Measurements from ENCODE around the gene GFOD2. TPM values are rescaled to one million over a fixed set of nuclear protein-coding genes. Genes with fewer than 3 reads are reported as not detected.

The GFOD2 gene
- total and polyA plus RNA-seq, 2 of the 13 experiments (the other 11 are each of a cell fraction or from before 2014, with no cell fraction given) = 11.1 to 17.2 TPM

- TF ChIP-seq ZNF704 (CRISPR knock-in tag; IDR thresholded peaks at IDR 0.05; ENCODE audit: borderline replicate concordance) (no peak), HNF4A (CRISPR knock-in tag; IDR thresholded peaks at IDR 0.05) (no peak), ZNF207 (IDR thresholded peaks at IDR 0.05; ENCODE audit: borderline replicate concordance) (no peak), KMT2A (CRISPR knock-in tag; IDR thresholded peaks at IDR 0.05) (no peak), ZNF34 (CRISPR knock-in tag; IDR thresholded peaks at IDR 0.05; ENCODE audit: borderline replicate concordance) (no peak), RARG (CRISPR knock-in tag; IDR thresholded peaks at IDR 0.05; ENCODE audit: low read depth) (no peak), THAP11 (CRISPR knock-in tag; IDR thresholded peaks at IDR 0.05) (no peak), DMAP1 (CRISPR knock-in tag; IDR thresholded peaks at IDR 0.05) (no peak)
Observed at GRCh38 chr16:67657751-67658518, 61.2 kb downstream of the GFOD2 start (continued).

GRCh38 chr16:67657017-67657608 lies 62.0 kb downstream of the GFOD2 start:
- POLR2A ChIA-PET = no interaction called here
- WGBS (ENCODE audit: low lambda C conversion rate) = 95% methylated on average over 16 of the region's 16 CpGs

More at GRCh38 chr16:67657017-67657608, 62.0 kb downstream of the GFOD2 start:
- Histone ChIP-seq H3K79me2 (ENCODE audit: insufficient read depth, low read length) (peaks cover 11% of the 10 kb centered on the region), H3K4me1 (ENCODE audit: insufficient read depth, low read length) (peaks cover 21% of the 10 kb centered on the region), H3K4me3 (replicated peaks in 1 of 3; ENCODE audit: insufficient read depth in 1 of 3, low read depth in 2 of 3, low read length in 3 of 3) (no peak overlapping the region), H3K27me3 (ENCODE audit: control insufficient read depth in 1 of 2, insufficient read depth in 2 of 2, low read length in 2 of 2) (peaks cover 0 to 19% of the 10 kb centered on the region in 2 experiments), H3K27ac (ENCODE audit: extremely low read length, insufficient read depth, low read length) (no peak overlapping the region), H3K36me3 (replicated peaks in 1 of 2; ENCODE audit: control insufficient read depth in 1 of 2, insufficient read depth in 2 of 2, low read length in 2 of 2) (peaks cover 6 to 10% of the 10 kb centered on the region in 2 experiments; a peak in 3 of 5 replicates), H3K4me2 (ENCODE audit: low read depth, low read length) (no peak overlapping the region), H4K20me1 (ENCODE audit: insufficient read depth, low read length) (peaks cover 6% of the 10 kb centered on the region), H3K9ac (ENCODE audit: insufficient read depth, low read depth, low read length) (no peak overlapping the region), H2AFZ (ENCODE audit: low read length) (no peak overlapping the region), H3K9me3 (ENCODE audit: low read length) (no peaks in the 10 kb centered on the region)
- DNase-seq (ENCODE audit: low spot score) (no peak), FAIRE-seq (no peak), ATAC-seq (no peak)
- in situ Hi-C loops (cut with HindIII; ENCODE audit: extremely low pct_ligation_motif_present, low pct_unique_long_range_greater_than_20kb) (no loop called here), intact Hi-C loops (cut with micrococcal nuclease; ENCODE audit: unreplicated experiment) (no loop called here)
- no peak for TF ChIP-seq HNF4A (CRISPR knock-in tag; IDR thresholded peaks at IDR 0.05)
- TF ChIP-seq NFE2 (CRISPR knock-in tag; IDR thresholded peaks at IDR 0.05) = no peak
- no peak for TF ChIP-seq BRD4 (CRISPR knock-in tag; IDR thresholded peaks at IDR 0.05)
- no peak for TF ChIP-seq EP300 (IDR thresholded peaks at IDR 0.05; ENCODE audit: low read depth in 2 of 2, low read length in 2 of 2)
- TF ChIP-seq EP300 (CRISPR knock-in tag; IDR thresholded peaks at IDR 0.05; ENCODE audit: borderline replicate concordance) = no peak
- TF ChIP-seq ZNF501 (CRISPR knock-in tag; IDR thresholded peaks at IDR 0.05) = no peak
- no peak for TF ChIP-seq ZNF274 (CRISPR knock-in tag; IDR thresholded peaks at IDR 0.05)
- TF ChIP-seq ZNF34 (CRISPR knock-in tag; IDR thresholded peaks at IDR 0.05; ENCODE audit: borderline replicate concordance) = no peak
- TF ChIP-seq LBX2 (CRISPR knock-in tag; IDR thresholded peaks at IDR 0.05; ENCODE audit: borderline replicate concordance) = no peak
- no peak for TF ChIP-seq KLF16 (CRISPR knock-in tag; IDR thresholded peaks at IDR 0.05)
- TF ChIP-seq PBX3 (CRISPR knock-in tag; IDR thresholded peaks at IDR 0.05; ENCODE audit: borderline replicate concordance) = no peak
- CTCF ChIA-PET (ENCODE audit: low intra/inter-chr PET ratio, low total read pairs) = no interaction called here
- BruUV-seq (replicated peaks) = no TSS peak
